Measurements from ENCODE around the gene C5orf22. TPM values are rescaled to one million over a fixed set of nuclear protein-coding genes. Genes with fewer than 3 reads are reported as not detected.

C5orf22 gene
- total and polyA plus RNA-seq, 2 of the 13 experiments (the other 11 are each of a cell fraction or from before 2014, with no cell fraction given), result 14.0 to 21.5 TPM

DNA sequence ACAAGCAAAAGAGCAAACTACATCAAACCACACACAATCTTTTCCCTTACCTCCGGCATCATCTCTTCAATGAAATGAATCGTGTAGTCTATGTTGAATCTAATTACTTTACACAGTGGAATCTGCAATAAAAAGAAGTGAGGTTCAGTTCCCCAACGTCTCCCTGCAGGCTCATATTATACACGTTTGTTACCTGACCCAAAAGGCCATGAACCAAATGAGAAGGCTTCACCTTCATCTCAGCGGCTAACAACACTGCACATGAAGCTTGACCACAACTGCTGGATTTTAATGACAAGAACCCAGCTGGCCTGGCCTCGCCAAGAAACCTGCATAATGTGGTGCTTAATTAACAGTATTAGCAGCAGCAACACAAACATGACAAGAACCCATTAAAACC lies 45.7 kb upstream of the C5orf22 start (continued):
- TF ChIP-seq, protein P1, sequence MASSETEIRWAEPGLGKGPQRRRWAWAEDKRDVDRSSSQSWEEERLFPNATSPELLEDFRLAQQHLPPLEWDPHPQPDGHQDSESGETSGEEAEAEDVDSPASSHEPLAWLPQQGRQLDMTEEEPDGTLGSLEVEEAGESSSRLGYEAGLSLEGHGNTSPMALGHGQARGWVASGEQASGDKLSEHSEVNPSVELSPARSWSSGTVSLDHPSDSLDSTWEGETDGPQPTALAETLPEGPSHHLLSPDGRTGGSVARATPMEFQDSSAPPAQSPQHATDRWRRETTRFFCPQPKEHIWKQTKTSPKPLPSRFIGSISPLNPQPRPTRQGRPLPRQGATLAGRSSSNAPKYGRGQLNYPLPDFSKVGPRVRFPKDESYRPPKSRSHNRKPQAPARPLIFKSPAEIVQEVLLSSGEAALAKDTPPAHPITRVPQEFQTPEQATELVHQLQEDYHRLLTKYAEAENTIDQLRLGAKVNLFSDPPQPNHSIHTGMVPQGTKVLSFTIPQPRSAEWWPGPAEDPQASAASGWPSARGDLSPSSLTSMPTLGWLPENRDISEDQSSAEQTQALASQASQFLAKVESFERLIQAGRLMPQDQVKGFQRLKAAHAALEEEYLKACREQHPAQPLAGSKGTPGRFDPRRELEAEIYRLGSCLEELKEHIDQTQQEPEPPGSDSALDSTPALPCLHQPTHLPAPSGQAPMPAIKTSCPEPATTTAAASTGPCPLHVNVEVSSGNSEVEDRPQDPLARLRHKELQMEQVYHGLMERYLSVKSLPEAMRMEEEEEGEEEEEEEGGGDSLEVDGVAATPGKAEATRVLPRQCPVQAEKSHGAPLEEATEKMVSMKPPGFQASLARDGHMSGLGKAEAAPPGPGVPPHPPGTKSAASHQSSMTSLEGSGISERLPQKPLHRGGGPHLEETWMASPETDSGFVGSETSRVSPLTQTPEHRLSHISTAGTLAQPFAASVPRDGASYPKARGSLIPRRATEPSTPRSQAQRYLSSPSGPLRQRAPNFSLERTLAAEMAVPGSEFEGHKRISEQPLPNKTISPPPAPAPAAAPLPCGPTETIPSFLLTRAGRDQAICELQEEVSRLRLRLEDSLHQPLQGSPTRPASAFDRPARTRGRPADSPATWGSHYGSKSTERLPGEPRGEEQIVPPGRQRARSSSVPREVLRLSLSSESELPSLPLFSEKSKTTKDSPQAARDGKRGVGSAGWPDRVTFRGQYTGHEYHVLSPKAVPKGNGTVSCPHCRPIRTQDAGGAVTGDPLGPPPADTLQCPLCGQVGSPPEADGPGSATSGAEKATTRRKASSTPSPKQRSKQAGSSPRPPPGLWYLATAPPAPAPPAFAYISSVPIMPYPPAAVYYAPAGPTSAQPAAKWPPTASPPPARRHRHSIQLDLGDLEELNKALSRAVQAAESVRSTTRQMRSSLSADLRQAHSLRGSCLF (CRISPR knock-in tag; IDR thresholded peaks at IDR 0.05; ENCODE audit: borderline replicate concordance), result no peak
- TF ChIP-seq ZFP82 (CRISPR knock-in tag; IDR thresholded peaks at IDR 0.05; ENCODE audit: borderline replicate concordance) (no peak), FOXJ3 (CRISPR knock-in tag; IDR thresholded peaks at IDR 0.05; ENCODE audit: borderline replicate concordance) (no peak)

DNA sequence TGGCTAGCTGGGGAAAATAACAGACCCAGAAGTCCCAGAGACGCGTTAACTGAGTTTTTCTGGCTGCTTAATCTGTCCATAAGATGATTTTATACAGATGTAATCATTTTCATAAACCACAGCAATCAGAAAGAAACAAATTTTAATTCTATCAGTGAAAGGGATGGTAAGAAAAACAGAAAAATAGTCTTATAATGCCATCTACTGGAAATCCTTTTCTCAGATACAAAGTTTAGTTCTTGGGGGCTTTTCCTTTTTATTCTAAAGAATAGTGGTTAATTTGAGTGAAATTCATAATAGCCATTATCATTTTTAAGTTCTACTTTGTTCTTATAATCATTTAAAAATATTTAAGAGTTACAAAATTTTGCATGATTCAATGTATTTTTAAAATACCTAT lies 44.6 kb upstream of the C5orf22 start:
- intact Hi-C loops (cut with micrococcal nuclease; ENCODE audit: unreplicated experiment), result no loop called here
- Histone ChIP-seq H3K79me2 (ENCODE audit: insufficient read depth, low read length) (no peaks in the 10 kb centered on the region), H3K36me3 (replicated peaks in 1 of 2; ENCODE audit: control insufficient read depth in 1 of 2, insufficient read depth in 2 of 2, low read length in 2 of 2) (peaks cover 3 to 41% of the 10 kb centered on the region in 2 experiments; a peak in 4 of 5 replicates), H3K9me3 (ENCODE audit: low read length) (no peaks in the 10 kb centered on the region), H3K4me1 (ENCODE audit: insufficient read depth, low read length) (no peaks in the 10 kb centered on the region), H2AFZ (ENCODE audit: low read length) (no peak overlapping the region), H3K9ac (ENCODE audit: insufficient read depth, low read depth, low read length) (no peak overlapping the region), H3K27me3 (ENCODE audit: control insufficient read depth in 1 of 2, insufficient read depth in 2 of 2, low read length in 2 of 2) (no peaks in the 10 kb centered on the region), H3K4me2 (ENCODE audit: low read depth, low read length) (no peak overlapping the region), H4K20me1 (ENCODE audit: insufficient read depth, low read length) (no peaks in the 10 kb centered on the region), H3K4me3 (replicated peaks in 1 of 3; ENCODE audit: insufficient read depth in 1 of 3, low read depth in 2 of 3, low read length in 3 of 3) (no peak overlapping the region), H3K27ac (ENCODE audit: extremely low read length, insufficient read depth, low read length) (no peak overlapping the region)
- ATAC-seq (no peak), FAIRE-seq (no peak), DNase-seq (ENCODE audit: low spot score) (no peak)
- CTCF ChIA-PET (ENCODE audit: low intra/inter-chr PET ratio, low total read pairs), result no interaction called here
- in situ Hi-C loops (cut with HindIII; ENCODE audit: extremely low pct_ligation_motif_present, low pct_unique_long_range_greater_than_20kb), result no loop called here
- WGBS (ENCODE audit: low lambda C conversion rate), result 94% methylated on average over 2 of the region's 2 CpGs
- no peak for TF ChIP-seq PPARG (CRISPR knock-in tag; conservative IDR thresholded peaks at IDR 0.05)
- no peak for TF ChIP-seq ZNF367 (CRISPR knock-in tag; IDR thresholded peaks at IDR 0.05; ENCODE audit: borderline replicate concordance)
- no peak for TF ChIP-seq ZNF205 (CRISPR knock-in tag; IDR thresholded peaks at IDR 0.05)
- TF ChIP-seq ZFP36 (IDR thresholded peaks at IDR 0.05; ENCODE audit: borderline replicate concordance, low read depth, low read length, partially characterized antibody), result no peak
- no peak for TF ChIP-seq MTA3 (CRISPR knock-in tag; IDR thresholded peaks at IDR 0.05)
- TF ChIP-seq ZNF331 (CRISPR knock-in tag; IDR thresholded peaks at IDR 0.05), result no peak
- TF ChIP-seq SCMH1 (CRISPR knock-in tag; IDR thresholded peaks at IDR 0.05; ENCODE audit: borderline replicate concordance), result no peak
- no peak for TF ChIP-seq ZNF232 (CRISPR knock-in tag; IDR thresholded peaks at IDR 0.05; ENCODE audit: borderline replicate concordance)
- TF ChIP-seq POLR2G (IDR thresholded peaks at IDR 0.05; ENCODE audit: low read depth, low read length), result no peak
- no peak for TF ChIP-seq TBX3 (IDR thresholded peaks at IDR 0.05; ENCODE audit: borderline replicate concordance)
- TF ChIP-seq NFATC3 (CRISPR knock-in tag; IDR thresholded peaks at IDR 0.05), result no peak
- TF ChIP-seq BCL6 (CRISPR knock-in tag; IDR thresholded peaks at IDR 0.05), result no peak
- TF ChIP-seq ZNF12 (CRISPR knock-in tag; IDR thresholded peaks at IDR 0.05), result no peak
- no peak for TF ChIP-seq REL (CRISPR knock-in tag; conservative IDR thresholded peaks at IDR 0.05)
- no peak for TF ChIP-seq ZNF761 (CRISPR knock-in tag; conservative IDR thresholded peaks at IDR 0.05)
- no peak for TF ChIP-seq HDAC6 (IDR thresholded peaks at IDR 0.05; ENCODE audit: low read depth, low read length)
- no peak for TF ChIP-seq ZEB1 (IDR thresholded peaks at IDR 0.05; ENCODE audit: insufficient replicate concordance, low read depth)
- no peak for TF ChIP-seq ELF1 (CRISPR knock-in tag; IDR thresholded peaks at IDR 0.05)
- no TSS peak for BruUV-seq (replicated peaks)
- POLR2A ChIA-PET, result no interaction called here
